H9 (cell line): ENCODE results near the gene IQCK. TPM values are rescaled to one million over a fixed set of nuclear protein-coding genes. Genes with fewer than 3 reads are reported as not detected.

ENCODE experiments used
- DNase-seq: peaks from one replicate; pipeline ENCODE4 v3.0.0-alpha.2; 2017
- H2AFZ ChIP-seq: one replicate; pipeline ENCODE4 v1.6.1; 2013; ENCODE audit warnings: mild to moderate bottlenecking, low read length, control low read depth, moderate library complexity
- H2AK5ac ChIP-seq: 2 replicates; pipeline ENCODE4 v1.6.1; 2013; ENCODE audit warnings: low read length, control low read depth, mixed read lengths; ENCODE audit not compliant: insufficient read length
- H2BK120ac ChIP-seq: one replicate; pipeline ENCODE4 v1.6.1; 2013; ENCODE audit warnings: low read depth, mild to moderate bottlenecking, low read length, control low read depth, inconsistent platforms; ENCODE audit not compliant: poor library complexity, severe bottlenecking
- H2BK12ac ChIP-seq: 2 replicates; pipeline ENCODE4 v1.6.1; 2013; ENCODE audit warnings: low read length, control low read depth, mixed read lengths, low read depth; ENCODE audit not compliant: insufficient read length
- H2BK15ac ChIP-seq: 2 replicates; pipeline ENCODE4 v1.6.1; 2013; ENCODE audit warnings: low read depth, low read length, control low read depth
- H2BK20ac ChIP-seq: one replicate; pipeline ENCODE4 v1.6.1; 2013; ENCODE audit warnings: low read depth, mild to moderate bottlenecking, low read length, control low read depth, inconsistent platforms; ENCODE audit not compliant: poor library complexity, severe bottlenecking
- H2BK5ac ChIP-seq: 2 replicates; pipeline ENCODE4 v1.6.1; 2013; ENCODE audit warnings: low read length, control low read depth, mixed read lengths; ENCODE audit not compliant: insufficient read length
- H3K14ac ChIP-seq: 2 replicates; pipeline ENCODE4 v1.6.1; 2013; ENCODE audit warnings: low read length, control low read depth; ENCODE audit not compliant: insufficient read depth
- H3K18ac ChIP-seq: 2 replicates; pipeline ENCODE4 v1.6.1; 2013; ENCODE audit warnings: low read depth, mild to moderate bottlenecking, mixed read lengths, low read length, control low read depth; ENCODE audit not compliant: insufficient read length
- H3K23ac ChIP-seq: 2 replicates; pipeline ENCODE4 v1.6.1; 2013; ENCODE audit warnings: low read length, control low read depth, mixed read lengths, low read depth; ENCODE audit not compliant: insufficient read length
- H3K23me2 ChIP-seq: 2 replicates; pipeline ENCODE4 v1.6.1; 2013; ENCODE audit warnings: low read depth, mild to moderate bottlenecking, mixed read lengths, low read length, control low read depth; ENCODE audit not compliant: insufficient read length, poor library complexity, severe bottlenecking
- H3K27ac ChIP-seq: 2 replicates; pipeline ENCODE4 v1.5.1; 2013; ENCODE audit warnings: low read length, control low read depth, mixed read lengths, low read depth; ENCODE audit not compliant: insufficient read length
- H3K27me3 ChIP-seq: 2 replicates; pipeline ENCODE4 v1.6.1; 2013; ENCODE audit warnings: low read length, control low read depth, inconsistent platforms; ENCODE audit not compliant: insufficient read depth
- H3K4ac ChIP-seq: 2 replicates; pipeline ENCODE4 v1.6.1; 2013; ENCODE audit warnings: low read depth, mild to moderate bottlenecking, control low read depth, inconsistent platforms, low read length, moderate library complexity
- H3K4me1 ChIP-seq: 2 replicates; pipeline ENCODE4 v1.6.1; 2013; ENCODE audit warnings: low read length, control low read depth, inconsistent platforms; ENCODE audit not compliant: insufficient read depth
- H3K4me2 ChIP-seq: 2 replicates; pipeline ENCODE4 v1.6.1; 2013; ENCODE audit warnings: low read length, control low read depth, mixed read lengths; ENCODE audit not compliant: insufficient read length, insufficient read depth
- H3K56ac ChIP-seq: 2 replicates; pipeline ENCODE4 v1.6.1; 2013; ENCODE audit warnings: low read depth, mild to moderate bottlenecking, mixed read lengths, low read length, control low read depth; ENCODE audit not compliant: insufficient read length
- H3K79me1 ChIP-seq: 2 replicates; pipeline ENCODE4 v1.6.1; 2013; ENCODE audit warnings: low read depth, mild to moderate bottlenecking, moderate library complexity, low read length, control low read depth, inconsistent platforms; ENCODE audit not compliant: insufficient read depth, poor library complexity, severe bottlenecking
- H3K79me2 ChIP-seq: 2 replicates; pipeline ENCODE4 v1.6.1; 2013; ENCODE audit warnings: low read length, control low read depth, inconsistent platforms; ENCODE audit not compliant: insufficient read depth
- H3K9ac ChIP-seq: 2 replicates; pipeline ENCODE4 v1.6.1; 2013; ENCODE audit warnings: low read length, control low read depth, mixed read lengths; ENCODE audit not compliant: insufficient read length; ENCODE audit errors: extremely low read depth
- H3K9me3 ChIP-seq: one replicate; pipeline ENCODE4 v1.6.1; 2013; ENCODE audit warnings: low read depth, low read length, inconsistent platforms; ENCODE audit not compliant: control insufficient read depth
- H3T11ph ChIP-seq: one replicate; pipeline ENCODE4 v1.6.1; 2013; ENCODE audit warnings: mild to moderate bottlenecking, low read length, control low read depth, inconsistent platforms
- H4K20me1 ChIP-seq: one replicate; pipeline ENCODE4 v1.6.1; 2013; ENCODE audit not compliant: control insufficient read depth, insufficient read length, insufficient read depth
- H4K5ac ChIP-seq: 2 replicates; pipeline ENCODE4 v1.6.1; 2013; ENCODE audit warnings: low read depth, mild to moderate bottlenecking, mixed read lengths, low read length, control low read depth; ENCODE audit not compliant: insufficient read length
- H4K8ac ChIP-seq: replicated peaks from 2 replicates; pipeline ENCODE4 v1.6.1; 2013; ENCODE audit warnings: low read length, control low read depth, mixed read lengths, low read depth; ENCODE audit not compliant: insufficient read length
- H4K91ac ChIP-seq: 2 replicates; pipeline ENCODE4 v1.6.1; 2013; ENCODE audit warnings: low read depth, mild to moderate bottlenecking, moderate library complexity, mixed read lengths, low read length, control low read depth; ENCODE audit not compliant: insufficient read length
- H3K27ac Mint-ChIP-seq, 3 experiments: 2 replicates in 2 of 3; 3 replicates in 1 of 3; pipeline ENCODE4 v1.8.0; 2020 to 2021; ENCODE audit warnings: mixed read lengths in 3 of 3, mild to moderate bottlenecking in 1 of 3, moderate library complexity in 1 of 3
- H3K27me3 Mint-ChIP-seq: 2 replicates; pipeline ENCODE4 v1.8.0; 2021; ENCODE audit warnings: low read depth, mild to moderate bottlenecking, moderate library complexity, mixed read lengths
- H3K36me3 Mint-ChIP-seq, 3 experiments: 2 replicates in 2 of 3; 3 replicates in 1 of 3; pipeline ENCODE4 v1.8.0; 2020 to 2021; ENCODE audit warnings: low read depth in 3 of 3, mixed read lengths in 3 of 3; ENCODE audit not compliant: insufficient read depth in 1 of 3
- H3K4me1 Mint-ChIP-seq, 2 experiments: 2 replicates each; pipeline ENCODE4 v1.8.0; 2020; ENCODE audit warnings: mixed read lengths in 2 of 2
- H3K4me3 Mint-ChIP-seq, 2 experiments: 2 replicates in 1 of 2; 3 replicates in 1 of 2; pipeline ENCODE4 v1.8.0; 2020 to 2021; ENCODE audit warnings: mild to moderate bottlenecking in 2 of 2, mixed read lengths in 2 of 2, moderate library complexity in 1 of 2
- H3K9me3 Mint-ChIP-seq, 2 experiments: 2 replicates in 1 of 2; 3 replicates in 1 of 2; pipeline ENCODE4 v1.8.0; 2020; ENCODE audit warnings: mild to moderate bottlenecking in 2 of 2, mixed read lengths in 2 of 2, moderate library complexity in 1 of 2
- WGBS: extraction: QIAGEN DNeasy Blood & Tissue Kit; methylation state at CpG from one replicate; pipeline ENCODE4 v1.1.7; 2013; ENCODE audit warnings: missing lambda C conversion rate, low lambda C conversion rate, mixed read lengths; ENCODE audit not compliant: insufficient read length; ENCODE audit errors: extremely low coverage; 5-methylcytosine and 5-hydroxymethylcytosine counted together
- total RNA-seq: library from RNA; stranded (reverse); gene quantifications from 2 replicates; pipeline ENCODE4 v1.2.1, GENCODE V29; 2021
- TF ChIP-seq, protein P1 (sequence below): fragments of 200-600 bp; sonication (generic); conservative IDR thresholded peaks from 3 replicates; pipeline ENCODE4 v1.8.0; 2021; ENCODE audit warnings: antibody characterized with exemption, mild to moderate bottlenecking

The IQCK gene
- total RNA-seq, 1 experiment from 2014 or later, result 9.0 TPM

GRCh38 chr16:19809693-19810092, 91.6 kb downstream of the IQCK start:
- H3K4me2 ChIP-seq, result no peak overlapping the region
- Mint-ChIP-seq H3K9me3 (peaks cover 40 to 42% of the 10 kb centered on the region in 2 experiments), H3K4me1 (peaks cover 10 to 12% of the 10 kb centered on the region in 2 experiments), H3K36me3 (peaks cover 24 to 46% (median 28%) of the 10 kb centered on the region in 3 experiments), H3K27ac (peak overlapping the region in 1 of 3 experiments; percentile 48; a peak in 1 of 7 replicates), H3K27me3 (no peaks in the 10 kb centered on the region; the same call in 1 of the 2 replicates), H3K4me3 (no peak overlapping the region)
- H4K91ac ChIP-seq, result no peak overlapping the region
- H2BK15ac ChIP-seq, result no peak overlapping the region
- no peak overlapping the region for H2BK12ac ChIP-seq
- no peak overlapping the region for H3K18ac ChIP-seq
- no peaks in the 10 kb centered on the region for H4K20me1 ChIP-seq
- H3K14ac ChIP-seq, result no peak overlapping the region; the same call in 1 of the 2 replicates
- H2AK5ac ChIP-seq, result no peak overlapping the region
- peaks cover 19% of the 10 kb centered on the region for H3K9me3 ChIP-seq
- no peak overlapping the region for H4K8ac ChIP-seq
- no peak overlapping the region for H2BK20ac ChIP-seq
- H3K27me3 ChIP-seq, result no peaks in the 10 kb centered on the region
- no peak overlapping the region for H2BK120ac ChIP-seq
- H3K27ac ChIP-seq, result no peak overlapping the region
- H2BK5ac ChIP-seq, result no peak overlapping the region
- TF ChIP-seq, protein P1, sequence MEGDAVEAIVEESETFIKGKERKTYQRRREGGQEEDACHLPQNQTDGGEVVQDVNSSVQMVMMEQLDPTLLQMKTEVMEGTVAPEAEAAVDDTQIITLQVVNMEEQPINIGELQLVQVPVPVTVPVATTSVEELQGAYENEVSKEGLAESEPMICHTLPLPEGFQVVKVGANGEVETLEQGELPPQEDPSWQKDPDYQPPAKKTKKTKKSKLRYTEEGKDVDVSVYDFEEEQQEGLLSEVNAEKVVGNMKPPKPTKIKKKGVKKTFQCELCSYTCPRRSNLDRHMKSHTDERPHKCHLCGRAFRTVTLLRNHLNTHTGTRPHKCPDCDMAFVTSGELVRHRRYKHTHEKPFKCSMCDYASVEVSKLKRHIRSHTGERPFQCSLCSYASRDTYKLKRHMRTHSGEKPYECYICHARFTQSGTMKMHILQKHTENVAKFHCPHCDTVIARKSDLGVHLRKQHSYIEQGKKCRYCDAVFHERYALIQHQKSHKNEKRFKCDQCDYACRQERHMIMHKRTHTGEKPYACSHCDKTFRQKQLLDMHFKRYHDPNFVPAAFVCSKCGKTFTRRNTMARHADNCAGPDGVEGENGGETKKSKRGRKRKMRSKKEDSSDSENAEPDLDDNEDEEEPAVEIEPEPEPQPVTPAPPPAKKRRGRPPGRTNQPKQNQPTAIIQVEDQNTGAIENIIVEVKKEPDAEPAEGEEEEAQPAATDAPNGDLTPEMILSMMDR, result no peak
- H3K4me1 ChIP-seq, result no peaks in the 10 kb centered on the region; the same call in 1 of the 2 replicates
- H4K5ac ChIP-seq, result no peak overlapping the region
- no peaks in the 10 kb centered on the region for H3K23me2 ChIP-seq
- H3K79me1 ChIP-seq, result no peaks in the 10 kb centered on the region
- H3K23ac ChIP-seq, result no peak overlapping the region
- no peaks in the 10 kb centered on the region for H3K79me2 ChIP-seq
- H3K9ac ChIP-seq, result no peak overlapping the region
- H3K56ac ChIP-seq, result no peak overlapping the region
- no CpG with 5 or more reads among the region's 9 CpGs for WGBS
- H2AFZ ChIP-seq, result no peak overlapping the region
- no peak for DNase-seq
- no peak overlapping the region for H3K4ac ChIP-seq
- no peak overlapping the region for H3T11ph ChIP-seq
